GM18508 (cell line): ENCODE data around the gene SLC22A23.

Experiments used
- ATAC-seq: cut with Tn5 transposase; IDR thresholded peaks from one replicate; pipeline ENCODE4 v1.9.1; 2021; ENCODE audit warnings: moderate number of reproducible peaks; ENCODE audit not compliant: insufficient read depth, unreplicated experiment

SLC22A23 gene

GRCh38 chr6:3480009-3480408 is 23.2 kb upstream of the SLC22A23 start:
- ATAC-seq, result no peak

- no peak for ATAC-seq
Measured at GRCh38 chr6:3473773-3474172, 16.9 kb upstream of the SLC22A23 start.

- ATAC-seq, result no peak
Measured at GRCh38 chr6:3471711-3472110, 14.9 kb upstream of the SLC22A23 start.

DNA sequence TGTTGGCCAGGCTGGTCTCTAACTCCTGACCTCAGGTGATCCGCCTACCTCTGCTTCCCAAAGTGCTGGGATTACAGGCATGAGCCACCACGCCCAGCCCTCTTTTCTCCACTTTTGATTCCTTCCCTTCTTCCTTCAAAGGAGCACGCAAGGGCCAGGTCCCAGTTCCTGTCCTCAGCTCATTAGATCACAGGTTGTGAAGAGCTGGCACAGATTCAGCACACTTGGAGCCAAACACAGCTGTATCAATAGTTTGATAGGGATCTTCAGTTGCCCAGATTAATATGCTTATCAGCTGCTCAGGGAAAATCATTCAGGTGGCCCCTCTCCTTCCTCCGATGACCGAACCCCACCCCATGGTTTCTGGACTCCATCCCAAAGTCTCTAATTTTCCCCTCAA is 14.4 kb upstream of the SLC22A23 start:
- no peak for ATAC-seq

- no peak for ATAC-seq
Measured at GRCh38 chr6:3468585-3468984, 11.7 kb upstream of the SLC22A23 start.

GRCh38 chr6:3467996-3468395 is 11.1 kb upstream of the SLC22A23 start:
- ATAC-seq, result no peak

GRCh38 chr6:3466488-3467219 is 9.8 kb upstream of the SLC22A23 start:
- ATAC-seq, result no peak

DNA sequence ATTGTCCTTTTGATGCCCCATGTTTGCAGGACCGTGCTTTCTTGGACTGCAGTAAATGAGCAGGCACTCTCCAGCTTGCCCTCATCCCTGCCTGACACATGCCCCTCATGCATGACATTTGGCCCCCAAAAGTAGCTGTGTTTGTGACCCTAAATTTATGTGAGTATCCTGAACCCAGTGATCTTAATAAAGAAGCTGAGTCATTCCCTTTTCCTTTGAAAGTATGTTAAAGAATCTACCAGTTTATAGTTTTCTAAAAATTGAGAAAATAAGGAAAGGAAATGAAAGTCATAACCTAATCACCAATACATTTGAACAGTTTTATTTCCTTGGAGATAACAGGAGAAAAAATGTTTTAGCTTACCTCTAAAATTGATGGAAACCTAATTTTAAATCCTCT is 3.4 kb upstream of the SLC22A23 start:
- ATAC-seq, result no peak

- no peak for ATAC-seq
Measured at GRCh38 chr6:3458706-3459421, 2.0 kb upstream of the SLC22A23 start.

DNA sequence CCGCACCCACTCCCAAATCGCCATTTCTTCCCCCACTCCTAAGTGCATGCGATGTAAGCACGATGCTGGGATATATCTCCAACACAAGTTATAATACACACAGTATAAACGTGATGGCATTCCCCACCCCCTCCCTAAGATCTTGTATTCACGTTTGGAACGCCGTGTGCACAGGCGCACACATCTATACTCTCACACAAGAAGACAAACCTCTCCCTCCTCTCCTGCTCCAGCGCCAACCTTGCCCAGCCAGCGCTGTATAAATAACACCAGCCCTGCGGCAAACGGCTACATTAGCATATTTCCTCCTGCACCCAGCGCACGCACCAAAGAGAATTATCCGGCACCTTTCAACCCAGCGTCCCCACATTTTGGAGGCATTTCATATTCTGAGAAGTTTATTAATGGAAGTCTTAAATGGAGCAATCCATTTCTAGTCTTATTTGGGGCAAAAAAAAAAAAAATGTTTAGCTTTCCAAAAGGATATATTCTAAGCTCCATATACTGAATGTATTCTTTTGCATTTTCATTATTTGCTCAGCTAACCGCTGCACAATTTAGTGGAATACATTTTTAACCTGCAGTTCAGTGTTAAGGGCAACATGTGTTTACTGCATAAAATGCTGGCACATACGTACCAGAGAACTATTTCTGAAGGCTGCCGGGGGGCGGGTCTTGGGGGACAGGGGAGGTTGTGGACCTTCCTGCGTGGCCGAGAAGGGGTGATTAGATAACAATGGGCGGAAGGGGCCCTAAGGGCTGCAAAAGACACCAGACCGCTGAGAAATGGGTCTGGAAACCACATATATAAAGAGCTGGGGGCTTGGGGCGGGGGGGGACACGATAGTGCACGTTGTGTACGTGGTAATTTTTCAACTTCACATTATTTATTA is 1.1 kb upstream of the SLC22A23 start:
- ATAC-seq, result no peak

DNA sequence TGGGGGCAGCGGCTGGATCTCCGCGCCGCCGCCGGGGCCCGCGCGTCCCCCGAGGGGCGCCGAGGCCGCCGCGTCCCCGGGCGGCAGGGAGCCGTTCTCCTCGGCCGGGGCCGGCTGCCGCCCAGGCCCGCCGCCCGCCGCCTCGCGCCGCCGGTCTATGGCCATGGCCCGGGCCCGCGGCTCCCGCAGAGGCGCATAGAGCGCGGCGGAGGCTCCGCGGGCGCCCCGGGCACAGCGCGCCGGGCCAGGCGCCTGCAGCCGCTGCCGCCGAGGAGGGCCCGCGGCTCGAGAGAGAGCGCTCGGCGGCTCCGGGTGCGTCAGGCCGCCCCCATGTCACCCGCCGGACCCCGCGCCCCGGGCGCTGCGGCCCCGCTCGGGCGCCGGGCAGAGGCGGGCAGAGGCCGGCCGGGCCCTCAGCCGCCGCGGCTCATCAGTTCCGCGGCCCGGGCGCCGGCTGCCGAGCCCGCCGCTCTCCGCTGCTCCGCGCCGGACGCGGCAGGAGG is 404 bp downstream of the SLC22A23 start:
- no peak for ATAC-seq

- ATAC-seq, result no peak
Measured at GRCh38 chr6:3455569-3456394, 1.1 kb downstream of the SLC22A23 start.

GRCh38 chr6:3455147-3455568 is 1.7 kb downstream of the SLC22A23 start:
- no peak for ATAC-seq

- ATAC-seq, result no peak
Measured at GRCh38 chr6:3454273-3455010, 2.4 kb downstream of the SLC22A23 start.

GRCh38 chr6:3453413-3454272 is 3.2 kb downstream of the SLC22A23 start:
- ATAC-seq, result no peak

GRCh38 chr6:3451498-3451897 is 5.4 kb downstream of the SLC22A23 start:
- ATAC-seq, result no peak

- ATAC-seq, result no peak
Measured at GRCh38 chr6:3450888-3451287, 6.0 kb downstream of the SLC22A23 start.

GRCh38 chr6:3449750-3450305 is 7.0 kb downstream of the SLC22A23 start:
- no peak for ATAC-seq
